Vagina (tissue), 2 donors: ENCODE results near the gene RPE65.

Experiments used
- POLR2AphosphoS5 ChIP-seq, 2 donors: sonication (generic); formaldehyde crosslinking; IDR thresholded peaks; one replicate each; pipeline ENCODE4 v1.9.0; 2017; ENCODE audit warnings: antibody characterized with exemption in 2 of 2, mild to moderate bottlenecking in 2 of 2, low read depth in 1 of 2; ENCODE audit not compliant: insufficient read depth in 1 of 2
- TF ChIP-seq, protein P1 (sequence below), 3 experiments: fragments of 450-650 bp in 2 of 3; fragments of 200-600 bp in 1 of 3; sonication (generic) in 1 of 3; IDR thresholded peaks; one replicate each; pipeline ENCODE4 v1.5.1; 2017 to 2019; ENCODE audit warnings: antibody characterized with exemption in 3 of 3, mild to moderate bottlenecking in 2 of 3, moderate library complexity in 2 of 3

- no peak for TF ChIP-seq POLR2AphosphoS5 (IDR thresholded peaks at IDR 0.05; ENCODE audit: insufficient read depth in 1 of 2, low read depth in 1 of 2)
- TF ChIP-seq, protein P1, sequence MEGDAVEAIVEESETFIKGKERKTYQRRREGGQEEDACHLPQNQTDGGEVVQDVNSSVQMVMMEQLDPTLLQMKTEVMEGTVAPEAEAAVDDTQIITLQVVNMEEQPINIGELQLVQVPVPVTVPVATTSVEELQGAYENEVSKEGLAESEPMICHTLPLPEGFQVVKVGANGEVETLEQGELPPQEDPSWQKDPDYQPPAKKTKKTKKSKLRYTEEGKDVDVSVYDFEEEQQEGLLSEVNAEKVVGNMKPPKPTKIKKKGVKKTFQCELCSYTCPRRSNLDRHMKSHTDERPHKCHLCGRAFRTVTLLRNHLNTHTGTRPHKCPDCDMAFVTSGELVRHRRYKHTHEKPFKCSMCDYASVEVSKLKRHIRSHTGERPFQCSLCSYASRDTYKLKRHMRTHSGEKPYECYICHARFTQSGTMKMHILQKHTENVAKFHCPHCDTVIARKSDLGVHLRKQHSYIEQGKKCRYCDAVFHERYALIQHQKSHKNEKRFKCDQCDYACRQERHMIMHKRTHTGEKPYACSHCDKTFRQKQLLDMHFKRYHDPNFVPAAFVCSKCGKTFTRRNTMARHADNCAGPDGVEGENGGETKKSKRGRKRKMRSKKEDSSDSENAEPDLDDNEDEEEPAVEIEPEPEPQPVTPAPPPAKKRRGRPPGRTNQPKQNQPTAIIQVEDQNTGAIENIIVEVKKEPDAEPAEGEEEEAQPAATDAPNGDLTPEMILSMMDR (IDR thresholded peaks at IDR 0.05), result no peak
Measured at GRCh38 chr1:68421350-68421749, 28.4 kb downstream of the RPE65 start.
